Mesodermal cell (in vitro differentiated cells): ENCODE data around the gene SPOCK1.

Experiments
- H3K27ac ChIP-seq: 2 replicates; pipeline ENCODE4 v1.7.0; 2013; ENCODE audit warnings: mild to moderate bottlenecking, low read depth, low read length, moderate library complexity; ENCODE audit not compliant: severe bottlenecking
- H3K36me3 ChIP-seq: 2 replicates; pipeline ENCODE4 v1.7.1; 2013; ENCODE audit warnings: mild to moderate bottlenecking, low read length, moderate library complexity; ENCODE audit not compliant: control insufficient read depth, insufficient read depth
- H3K4me1 ChIP-seq: one replicate; pipeline ENCODE4 v1.7.1; 2013; ENCODE audit warnings: mild to moderate bottlenecking, low read length; ENCODE audit not compliant: insufficient read depth, control insufficient read depth, poor library complexity, severe bottlenecking
- H3K4me3 ChIP-seq: 2 replicates; pipeline ENCODE4 v1.7.0; 2013; ENCODE audit warnings: low read length, control low read depth, mild to moderate bottlenecking; ENCODE audit not compliant: insufficient read depth, poor library complexity, severe bottlenecking; ENCODE audit errors: extremely low read depth
- H3K9me3 ChIP-seq: 2 replicates; pipeline ENCODE4 v1.7.1; 2013; ENCODE audit warnings: mild to moderate bottlenecking, low read length, moderate library complexity; ENCODE audit not compliant: control insufficient read depth
- WGBS, 2 experiments: methylation state at CpG; one replicate each; pipeline ENCODE4 v1.1.5; 2013; ENCODE audit warnings: missing lambda C conversion rate in 2 of 2; ENCODE audit not compliant: insufficient coverage in 2 of 2; 5-methylcytosine and 5-hydroxymethylcytosine counted together

SPOCK1 gene

GRCh38 chr5:137158691-137159090 is 340.4 kb downstream of the SPOCK1 start:
- H3K9me3 ChIP-seq, result no peaks in the 10 kb centered on the region
- H3K36me3 ChIP-seq, result no peaks in the 10 kb centered on the region
- H3K4me1 ChIP-seq, result no peaks in the 10 kb centered on the region
- 71 to 80% methylated on average over 1 of the region's 2 CpGs for WGBS, 2 experiments
- no peak overlapping the region for H3K27ac ChIP-seq
- no peak overlapping the region for H3K4me3 ChIP-seq

DNA sequence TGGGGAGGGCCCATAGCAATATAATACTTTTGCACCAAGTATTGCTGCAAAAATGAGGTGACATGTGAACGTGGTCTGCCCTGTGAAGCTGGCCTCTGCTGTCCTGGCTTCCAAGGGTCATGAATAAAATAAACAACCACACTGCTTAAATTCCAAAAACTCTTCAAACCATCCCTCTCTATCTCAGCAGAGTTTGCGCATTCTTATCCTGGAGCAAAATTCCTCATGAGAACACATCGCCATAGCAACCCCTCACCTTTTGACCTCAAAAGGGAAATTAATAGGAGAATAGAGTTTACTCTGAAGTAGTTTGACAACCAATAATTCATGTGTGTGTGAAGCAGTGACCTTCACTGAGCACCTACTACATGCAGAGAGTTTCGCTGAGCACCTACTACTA is 342.9 kb downstream of the SPOCK1 start:
- no peaks in the 10 kb centered on the region for H3K9me3 ChIP-seq
- no peaks in the 10 kb centered on the region for H3K4me1 ChIP-seq
- 71 to 86% methylated on average over 1 of the region's 4 CpGs for WGBS, 2 experiments
- no peak overlapping the region for H3K4me3 ChIP-seq
- no peak overlapping the region for H3K27ac ChIP-seq
- no peaks in the 10 kb centered on the region for H3K36me3 ChIP-seq

DNA sequence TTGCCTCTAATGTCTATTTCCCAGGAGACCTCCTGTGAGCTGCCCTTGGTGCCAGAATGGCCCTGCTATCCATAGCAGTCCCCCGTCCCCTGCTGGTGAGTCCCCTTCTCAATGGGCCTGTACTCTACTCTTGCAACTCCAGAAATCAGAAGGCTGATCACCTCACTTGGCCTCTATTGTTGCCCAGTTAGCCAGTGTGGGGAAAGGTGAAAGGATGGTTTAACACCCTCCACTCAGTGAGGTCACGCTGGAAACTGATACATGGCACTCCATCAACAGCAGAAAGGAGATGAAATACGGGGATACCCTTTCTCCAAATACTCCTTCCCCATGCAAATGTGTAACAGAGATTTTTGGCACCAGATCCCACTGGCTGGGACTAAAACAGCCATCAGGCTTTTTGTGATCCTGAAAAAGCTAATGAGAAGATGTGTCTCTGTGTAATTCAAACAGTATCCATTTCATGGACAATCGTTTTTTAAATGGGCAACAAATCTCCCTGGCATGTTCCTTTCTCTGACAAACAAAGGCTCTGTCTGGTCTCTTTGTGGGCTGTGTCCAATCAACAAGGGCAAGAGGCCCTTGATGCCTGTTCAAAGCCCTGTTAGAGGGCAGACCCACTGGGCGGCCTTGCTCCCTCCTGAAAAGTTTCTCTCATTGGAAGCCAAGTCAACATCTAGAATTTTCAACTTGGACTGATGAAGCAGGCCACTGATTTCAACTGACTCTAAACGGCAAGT is 343.7 kb downstream of the SPOCK1 start:
- Histone ChIP-seq H3K4me1 (no peaks in the 10 kb centered on the region), H3K27ac (no peak overlapping the region), H3K36me3 (no peaks in the 10 kb centered on the region), H3K4me3 (no peak overlapping the region), H3K9me3 (no peaks in the 10 kb centered on the region)
- 75% methylated on average over 4 of the region's 6 CpGs; no CpG with 5 or more reads in 1 of the 2 experiments for WGBS, 2 experiments

GRCh38 chr5:137152616-137153015 is 346.5 kb downstream of the SPOCK1 start:
- no peaks in the 10 kb centered on the region for H3K36me3 ChIP-seq
- H3K4me3 ChIP-seq, result no peak overlapping the region
- 82% methylated on average over 2 of the region's 3 CpGs; no CpG with 5 or more reads in 1 of the 2 experiments for WGBS, 2 experiments
- no peak overlapping the region for H3K27ac ChIP-seq
- no peaks in the 10 kb centered on the region for H3K9me3 ChIP-seq
- H3K4me1 ChIP-seq, result no peaks in the 10 kb centered on the region

DNA sequence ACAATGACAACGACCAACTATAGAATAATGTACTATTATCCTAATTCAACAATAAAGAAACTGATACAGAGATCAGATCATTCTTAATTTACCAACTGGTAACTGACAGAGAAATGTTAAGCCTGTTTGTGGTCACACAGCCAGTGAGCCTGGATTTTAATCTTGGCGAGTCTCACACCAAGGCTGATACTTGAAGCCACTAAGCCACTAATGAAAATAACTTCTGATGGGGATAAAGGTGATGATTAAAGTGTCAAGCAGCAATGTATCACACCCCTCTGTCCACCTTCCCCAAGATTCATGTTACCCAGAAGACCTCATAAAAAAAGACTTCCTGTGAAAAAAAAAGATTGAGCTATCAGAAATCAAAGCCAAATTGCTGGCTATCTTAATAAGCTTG is 350.5 kb downstream of the SPOCK1 start:
- no CpG with 5 or more reads among the region's 2 CpGs for WGBS, 2 experiments
- H3K9me3 ChIP-seq, result no peaks in the 10 kb centered on the region

DNA sequence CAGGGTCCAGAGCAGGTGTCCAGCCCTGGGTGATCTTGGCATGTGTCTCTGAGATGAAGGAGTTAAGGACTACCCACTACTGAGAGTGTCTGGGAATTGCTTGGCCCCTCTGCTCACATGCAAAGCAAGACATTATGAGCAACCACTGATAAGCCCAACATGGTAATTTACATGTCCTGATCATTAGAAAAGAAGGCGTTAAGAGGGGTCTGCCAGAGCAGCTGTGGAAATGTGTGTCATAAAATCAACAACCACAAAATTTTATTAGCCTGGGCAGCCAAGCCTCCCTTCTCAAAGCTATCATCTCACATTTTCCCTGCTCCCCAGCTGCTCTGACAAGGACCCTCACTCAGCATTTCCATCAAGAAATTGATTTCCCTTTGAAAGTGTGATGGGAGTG is 351.0 kb downstream of the SPOCK1 start:
- no peak overlapping the region for H3K27ac ChIP-seq

More for the DNA sequence above, 350.5 kb downstream of the SPOCK1 start:
- Histone ChIP-seq H3K4me3 (no peak overlapping the region), H3K4me1 (no peaks in the 10 kb centered on the region), H3K36me3 (no peaks in the 10 kb centered on the region), H3K27ac (no peak overlapping the region)

DNA sequence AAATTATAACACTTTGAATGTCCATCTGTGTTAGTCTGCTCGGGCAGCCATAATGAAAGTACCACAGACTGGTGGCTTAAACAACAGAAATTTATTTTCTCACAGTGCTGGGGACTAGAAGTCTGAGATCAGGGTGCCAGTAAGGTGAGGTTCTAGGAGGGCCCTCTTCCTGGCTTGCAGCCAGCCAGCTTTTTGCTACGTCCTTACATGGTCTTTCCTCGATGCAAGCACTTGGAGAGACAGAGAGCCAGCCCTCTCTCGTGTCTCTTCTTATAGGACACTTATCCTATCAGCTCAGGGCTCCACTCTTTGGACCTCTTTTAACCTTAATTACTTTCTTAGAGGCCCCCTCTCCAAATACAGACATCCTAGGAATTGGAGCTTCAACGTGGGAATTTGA is 351.8 kb downstream of the SPOCK1 start:
- Histone ChIP-seq H3K27ac (no peak overlapping the region), H3K4me3 (no peak overlapping the region), H3K36me3 (no peaks in the 10 kb centered on the region), H3K4me1 (no peaks in the 10 kb centered on the region), H3K9me3 (no peaks in the 10 kb centered on the region)
- 95 to 100% methylated on average over 2 to 4 of the region's 5 CpGs for WGBS, 2 experiments

More for the DNA sequence above, 351.0 kb downstream of the SPOCK1 start:
- Histone ChIP-seq H3K9me3 (no peaks in the 10 kb centered on the region), H3K36me3 (no peaks in the 10 kb centered on the region), H3K4me1 (no peaks in the 10 kb centered on the region), H3K4me3 (no peak overlapping the region)
- no CpG with 5 or more reads among the region's 1 CpG for WGBS, 2 experiments

DNA sequence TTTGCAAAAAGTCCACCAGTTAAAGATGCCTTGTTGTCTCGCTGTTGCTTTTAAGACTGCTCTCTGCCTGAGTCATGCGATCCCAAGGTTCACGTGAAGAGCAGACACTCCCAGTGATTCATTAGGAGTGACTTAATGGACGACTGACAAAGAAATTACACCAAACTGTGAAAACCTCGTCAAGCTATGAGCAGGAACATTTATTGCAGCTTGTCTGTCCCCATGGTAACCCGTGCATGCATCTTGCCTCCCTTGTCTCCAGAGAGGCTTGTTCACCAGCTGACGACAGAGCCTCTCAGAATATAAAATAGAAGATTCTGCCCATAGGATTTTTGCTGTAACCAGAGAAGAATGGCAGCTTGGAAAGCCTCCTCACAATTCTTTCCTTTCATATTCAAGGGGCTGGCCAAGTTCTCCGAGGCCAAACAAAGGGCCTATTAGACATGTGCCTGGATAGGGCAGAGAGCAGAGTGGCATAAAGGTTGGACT is 352.7 kb downstream of the SPOCK1 start:
- H3K36me3 ChIP-seq, result no peaks in the 10 kb centered on the region
- no peak overlapping the region for H3K4me3 ChIP-seq
- no peaks in the 10 kb centered on the region for H3K9me3 ChIP-seq
- H3K4me1 ChIP-seq, result no peaks in the 10 kb centered on the region
- peak overlapping the region; percentile 77 for H3K27ac ChIP-seq
- WGBS, 2 experiments, result 51 to 57% methylated on average over 5 to 6 of the region's 8 CpGs

DNA sequence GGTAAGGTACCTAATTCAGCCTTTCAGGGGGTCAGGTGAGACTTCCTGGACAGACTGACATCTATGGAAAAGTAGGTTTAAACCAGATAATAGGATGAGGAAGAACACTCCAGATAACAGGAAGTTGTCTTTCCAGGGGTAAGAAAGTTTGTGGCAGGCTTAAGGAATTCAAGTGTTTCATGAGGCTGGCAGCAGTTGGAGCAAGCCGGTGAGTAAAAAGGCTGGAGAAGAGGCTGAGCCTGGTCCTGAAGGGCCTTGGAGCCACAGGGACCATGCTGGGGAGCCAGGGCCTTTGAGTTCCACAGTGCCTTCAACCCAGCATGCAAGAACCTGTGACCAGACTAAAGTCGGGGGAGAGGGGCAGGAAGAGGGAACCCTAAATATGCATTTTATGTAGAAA is 353.4 kb downstream of the SPOCK1 start:
- H3K27ac ChIP-seq, result peak overlapping the region; percentile 77
- no peak overlapping the region for H3K4me3 ChIP-seq
- H3K9me3 ChIP-seq, result no peaks in the 10 kb centered on the region
- 89 to 100% methylated on average over 1 of the region's 2 CpGs for WGBS, 2 experiments
- H3K4me1 ChIP-seq, result no peaks in the 10 kb centered on the region
- no peaks in the 10 kb centered on the region for H3K36me3 ChIP-seq

DNA sequence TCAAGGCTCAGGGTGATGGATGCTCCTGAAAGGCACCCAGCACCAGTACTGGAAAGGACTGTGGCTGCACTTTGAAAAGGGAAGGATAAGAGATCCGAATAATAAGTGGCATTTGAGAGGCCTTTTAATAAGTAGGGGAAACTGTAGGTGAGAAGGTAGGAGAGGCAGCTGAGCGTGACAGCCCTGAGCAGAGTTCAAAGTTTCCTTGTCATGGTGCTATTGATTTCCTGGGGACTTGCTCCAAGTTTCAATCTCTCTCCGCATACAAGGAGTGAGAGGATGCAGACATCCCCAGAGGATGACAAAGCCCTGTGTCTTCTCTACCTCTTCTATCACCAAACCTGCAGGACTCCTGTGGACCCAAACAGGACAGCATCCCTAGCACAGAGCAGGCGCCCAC is 354.5 kb downstream of the SPOCK1 start:
- H3K27ac ChIP-seq, result no peak overlapping the region
- no peak overlapping the region for H3K4me3 ChIP-seq
- no peaks in the 10 kb centered on the region for H3K36me3 ChIP-seq
- H3K9me3 ChIP-seq, result no peaks in the 10 kb centered on the region
- H3K4me1 ChIP-seq, result no peaks in the 10 kb centered on the region
- 77 to 90% methylated on average over 3 to 4 of the region's 4 CpGs for WGBS, 2 experiments
